Measurements from ENCODE around the gene SMO. TPM values are rescaled to one million over a fixed set of nuclear protein-coding genes. Genes with fewer than 3 reads are reported as not detected.
A peak's percentile ranks its signal among the peaks of the same experiment; 100 is the strongest.

Gene SMO
- total and polyA plus RNA-seq, 9 of the 15 experiments (the other 6 are each of a cell fraction or from before 2014, with no cell fraction given) = 0.05 to 0.13 (median 0.10) TPM; not detected in 5

- TF ChIP-seq ZMIZ1 (IDR thresholded peaks at IDR 0.05; ENCODE audit: low read depth in 2 of 2, low read length in 2 of 2) = peak; percentile 3 to 47; a peak in 3 of 4 replicates
- TF ChIP-seq HMBOX1 (IDR thresholded peaks at IDR 0.05) = no peak
- TF ChIP-seq NCOA2 (IDR thresholded peaks at IDR 0.05; ENCODE audit: partially characterized antibody in 2 of 2) = no peak
- no peak for TF ChIP-seq GTF2F1 (IDR thresholded peaks at IDR 0.05; ENCODE audit: low read depth, low read length)
- peak; percentile 90 for TF ChIP-seq THRB (CRISPR knock-in tag; conservative IDR thresholded peaks at IDR 0.05)
- peak; percentile 94 for TF ChIP-seq HES1 (IDR thresholded peaks at IDR 0.05; ENCODE audit: low read depth)
- peak; percentile 71 for TF ChIP-seq OTX1 (CRISPR knock-in tag; IDR thresholded peaks at IDR 0.05)
- 0 out of 2 replicates have a peak, but pooled peaks have one; percentile 76 for TF ChIP-seq CGGBP1 (CRISPR knock-in tag; IDR thresholded peaks at IDR 0.05)
- peak; percentile 100 for TF ChIP-seq BHLHE40 (IDR thresholded peaks at IDR 0.05; ENCODE audit: low read length)
- TF ChIP-seq ZNF696 (CRISPR knock-in tag; conservative IDR thresholded peaks at IDR 0.05) = no peak
- TF ChIP-seq MYNN (IDR thresholded peaks at IDR 0.05) = peak; percentile 75; the same call in 1 of the 2 replicates
- TF ChIP-seq MYNN (CRISPR knock-in tag; IDR thresholded peaks at IDR 0.05) = no peak
- TF ChIP-seq ZNF584 (CRISPR knock-in tag; IDR thresholded peaks at IDR 0.05; ENCODE audit: low read depth) = peak; percentile 97
- TF ChIP-seq RBM14 (IDR thresholded peaks at IDR 0.05; ENCODE audit: borderline replicate concordance, insufficient read depth, low read depth, low read length) = no peak
- no peak for TF ChIP-seq CEBPB (tag; IDR thresholded peaks at IDR 0.05)
- TF ChIP-seq ILF3 (IDR thresholded peaks at IDR 0.05; ENCODE audit: borderline replicate concordance) = no peak
- peak; percentile 78; the same call in 1 of the 2 replicates for TF ChIP-seq ETV5 (CRISPR knock-in tag; IDR thresholded peaks at IDR 0.05; ENCODE audit: low read depth)
- 0 out of 2 replicates have a peak, but pooled peaks have one; percentile 3 for TF ChIP-seq CBX5 (IDR thresholded peaks at IDR 0.05; ENCODE audit: borderline replicate concordance, low read depth)
- no peak for TF ChIP-seq ZNF354B (CRISPR knock-in tag; IDR thresholded peaks at IDR 0.05)
- TF ChIP-seq TEAD2 (tag; IDR thresholded peaks at IDR 0.05) = 0 out of 2 replicates have a peak, but pooled peaks have one; percentile 25
- peak; percentile 58 for TF ChIP-seq KDM5B (IDR thresholded peaks at IDR 0.05; ENCODE audit: insufficient replicate concordance, low read depth, low read length)
Observed at GRCh38 chr7:129224251-129225205, 36.1 kb downstream of the SMO start, which contains the start of gene AHCYL2 (continued).

Measured in K562 (cell line).